C4-2B (cell line): Measurements from ENCODE around the gene RNF31.

Experiments used
- H3K27ac ChIP-seq: fragments of 450-650 bp; 2 replicates; pipeline ENCODE4 v1.5.1; 2017
- ZFX ChIP-seq: fragments of 450-650 bp; IDR thresholded peaks from 2 replicates; pipeline ENCODE4 v1.6.1; 2017
- TF ChIP-seq, protein P1 (sequence below): fragments of 450-650 bp; conservative IDR thresholded peaks from 2 replicates; pipeline ENCODE4 v1.5.1; 2017; ENCODE audit warnings: mild to moderate bottlenecking

RNF31 gene

DNA sequence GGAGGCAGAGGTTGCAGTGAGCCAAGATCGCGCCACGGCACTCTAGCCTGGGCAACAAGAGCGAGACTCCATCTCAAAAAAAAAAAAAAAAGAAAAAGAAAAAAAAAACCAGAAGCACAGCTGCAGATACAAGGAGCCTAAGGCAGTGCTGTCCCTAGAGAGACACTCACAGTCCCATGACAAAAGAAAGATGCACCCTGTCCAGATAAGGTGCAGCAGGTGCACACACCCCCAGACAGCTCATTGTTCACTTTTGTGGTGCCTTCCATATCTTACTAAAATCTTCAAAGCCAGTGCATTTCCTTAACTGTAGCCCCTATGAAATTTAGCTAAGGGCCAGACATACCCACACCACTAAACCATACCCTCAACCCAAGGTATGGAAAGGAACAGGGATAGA lies 24.9 kb upstream of the RNF31 start:
- no peak overlapping the region for H3K27ac ChIP-seq
- TF ChIP-seq ZFX: no peak
- TF ChIP-seq, protein P1, sequence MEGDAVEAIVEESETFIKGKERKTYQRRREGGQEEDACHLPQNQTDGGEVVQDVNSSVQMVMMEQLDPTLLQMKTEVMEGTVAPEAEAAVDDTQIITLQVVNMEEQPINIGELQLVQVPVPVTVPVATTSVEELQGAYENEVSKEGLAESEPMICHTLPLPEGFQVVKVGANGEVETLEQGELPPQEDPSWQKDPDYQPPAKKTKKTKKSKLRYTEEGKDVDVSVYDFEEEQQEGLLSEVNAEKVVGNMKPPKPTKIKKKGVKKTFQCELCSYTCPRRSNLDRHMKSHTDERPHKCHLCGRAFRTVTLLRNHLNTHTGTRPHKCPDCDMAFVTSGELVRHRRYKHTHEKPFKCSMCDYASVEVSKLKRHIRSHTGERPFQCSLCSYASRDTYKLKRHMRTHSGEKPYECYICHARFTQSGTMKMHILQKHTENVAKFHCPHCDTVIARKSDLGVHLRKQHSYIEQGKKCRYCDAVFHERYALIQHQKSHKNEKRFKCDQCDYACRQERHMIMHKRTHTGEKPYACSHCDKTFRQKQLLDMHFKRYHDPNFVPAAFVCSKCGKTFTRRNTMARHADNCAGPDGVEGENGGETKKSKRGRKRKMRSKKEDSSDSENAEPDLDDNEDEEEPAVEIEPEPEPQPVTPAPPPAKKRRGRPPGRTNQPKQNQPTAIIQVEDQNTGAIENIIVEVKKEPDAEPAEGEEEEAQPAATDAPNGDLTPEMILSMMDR: no peak

DNA sequence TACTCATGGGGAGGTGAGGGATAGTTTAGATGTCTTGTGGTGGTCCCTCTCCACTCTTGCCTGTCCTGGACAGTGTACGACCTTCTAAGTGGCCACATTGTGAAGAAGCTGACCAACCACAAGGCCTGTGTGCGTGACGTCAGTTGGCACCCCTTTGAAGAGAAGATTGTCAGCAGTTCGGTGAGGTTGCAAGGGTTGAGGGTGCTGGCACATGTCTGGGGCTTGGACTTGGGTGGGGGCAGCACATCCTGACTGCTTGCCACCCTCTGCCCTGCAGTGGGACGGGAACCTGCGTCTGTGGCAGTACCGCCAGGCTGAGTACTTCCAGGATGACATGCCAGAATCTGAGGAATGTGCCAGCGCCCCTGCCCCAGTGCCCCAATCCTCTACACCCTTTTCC lies 24.4 kb upstream of the RNF31 start:
- no peak overlapping the region for H3K27ac ChIP-seq
- TF ChIP-seq, protein P1: no peak
- TF ChIP-seq ZFX: no peak

DNA sequence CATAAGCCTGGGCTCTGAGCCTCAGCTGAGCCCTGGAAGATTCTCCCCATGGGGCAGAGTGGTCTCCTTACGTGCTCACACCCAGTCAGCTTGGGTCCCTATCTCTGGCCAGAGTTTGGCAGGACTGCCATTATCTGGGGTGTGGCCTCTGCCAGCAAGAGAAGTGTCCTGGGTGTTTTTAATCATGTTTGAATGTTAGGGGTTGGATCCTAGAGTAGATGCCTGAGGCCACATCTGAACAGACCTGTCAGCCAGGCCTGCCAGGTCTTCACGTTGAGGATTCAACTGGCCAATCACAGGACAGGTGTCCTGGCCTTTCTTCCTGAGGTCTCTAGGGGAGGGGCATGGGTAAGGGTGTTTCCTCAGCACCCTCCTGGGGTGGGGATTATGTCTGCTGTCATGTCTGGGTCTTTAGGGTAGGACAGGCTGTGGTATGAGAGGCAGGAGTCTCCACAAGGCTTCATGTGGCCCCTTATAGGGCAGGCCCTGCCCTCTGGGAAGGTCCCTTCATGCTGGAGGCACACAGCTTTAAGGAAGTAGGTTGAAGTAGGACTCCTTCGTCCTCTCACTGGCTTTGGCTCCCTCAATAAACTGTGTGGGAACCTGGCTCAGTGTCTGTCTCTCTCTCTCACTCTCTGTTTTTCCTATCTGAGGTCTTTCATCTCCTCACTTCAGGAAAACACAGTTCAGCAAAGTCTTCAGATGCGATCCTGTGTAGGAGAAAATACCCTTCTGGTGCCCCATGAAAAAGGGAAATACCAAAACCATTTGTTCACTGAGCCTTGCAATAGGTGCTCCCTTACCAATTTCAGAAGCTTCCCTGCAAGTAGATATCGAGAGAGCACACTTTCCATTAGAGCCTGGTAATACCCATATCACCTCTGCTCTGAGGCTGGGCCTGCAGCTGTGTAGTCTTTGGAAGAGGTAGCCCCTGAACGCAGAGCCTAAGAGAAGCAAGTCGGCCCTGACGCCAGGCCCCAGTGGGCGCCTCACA lies 23.6 kb upstream of the RNF31 start:
- TF ChIP-seq, protein P1: no peak
- TF ChIP-seq ZFX: no peak
- H3K27ac ChIP-seq: no peak overlapping the region

DNA sequence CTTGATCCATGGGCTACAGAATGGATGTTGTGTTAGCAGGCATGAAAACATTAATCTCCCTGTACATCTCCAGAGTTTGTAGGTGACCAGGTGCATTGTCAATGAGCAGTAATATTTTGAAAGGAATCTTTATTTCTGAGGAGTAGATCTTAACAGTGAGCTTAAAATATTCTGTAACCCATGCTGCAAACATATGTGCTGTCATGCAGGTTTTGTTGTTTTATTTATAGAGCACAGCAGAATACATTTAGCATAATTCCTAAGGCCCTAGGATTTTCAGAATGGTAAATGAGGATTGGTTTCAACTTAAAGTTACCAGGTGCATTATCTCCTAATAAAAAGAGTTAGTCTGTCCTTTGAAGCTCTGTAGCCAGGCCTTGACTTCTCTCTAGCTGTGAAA lies 20.4 kb upstream of the RNF31 start:
- TF ChIP-seq, protein P1: no peak
- no peak for TF ChIP-seq ZFX
- H3K27ac ChIP-seq: no peak overlapping the region

DNA sequence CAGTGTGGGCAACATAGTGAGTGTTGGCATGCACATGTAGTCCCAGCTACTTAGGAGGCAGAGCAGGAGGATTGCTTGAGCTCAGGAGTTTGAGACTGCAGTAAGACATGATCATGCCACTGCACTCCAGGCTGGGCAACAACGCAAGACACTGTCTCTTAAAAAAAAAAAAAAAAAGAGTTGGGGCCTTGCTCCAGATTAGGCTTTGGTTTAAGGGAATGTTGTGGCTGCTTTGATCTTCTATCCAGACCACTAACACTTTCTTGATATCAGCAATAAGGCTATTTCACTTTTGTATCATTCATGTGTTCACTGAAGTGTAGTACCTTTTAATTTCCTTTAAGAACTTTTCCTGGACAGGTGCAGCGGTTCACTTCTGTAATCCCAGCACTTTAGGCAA lies 19.6 kb upstream of the RNF31 start:
- no peak for TF ChIP-seq ZFX
- TF ChIP-seq, protein P1: no peak
- H3K27ac ChIP-seq: no peak overlapping the region

DNA sequence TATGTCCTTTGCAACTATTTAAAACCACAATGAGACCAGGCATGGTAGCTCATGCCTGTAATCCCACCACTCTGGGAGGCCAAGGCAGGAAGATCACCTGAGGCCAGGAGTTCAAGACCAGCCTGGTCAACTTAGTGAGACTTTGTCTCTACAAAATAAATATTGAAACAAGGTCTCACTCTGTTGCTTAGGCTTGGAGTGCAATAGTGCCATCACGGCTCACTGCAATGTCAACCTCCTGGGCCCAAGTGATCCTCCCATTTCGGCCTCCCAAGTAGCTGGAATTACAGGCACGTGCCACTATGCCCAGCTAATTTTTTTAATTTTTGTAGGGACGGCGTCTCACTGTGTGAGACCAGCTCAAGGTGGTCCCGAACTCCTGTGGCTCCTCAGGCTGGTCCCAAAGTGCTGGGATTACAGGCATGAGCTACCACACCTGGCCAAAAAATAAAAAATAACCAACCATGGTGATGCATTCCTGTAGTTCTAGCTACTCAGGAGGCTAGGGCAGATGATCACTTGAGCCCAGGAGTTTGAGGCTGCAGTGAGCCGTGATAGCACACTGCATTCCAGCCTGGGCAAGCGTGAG lies 17.8 kb upstream of the RNF31 start:
- TF ChIP-seq, protein P1: no peak
- TF ChIP-seq ZFX: no peak
- H3K27ac ChIP-seq: no peak overlapping the region

DNA sequence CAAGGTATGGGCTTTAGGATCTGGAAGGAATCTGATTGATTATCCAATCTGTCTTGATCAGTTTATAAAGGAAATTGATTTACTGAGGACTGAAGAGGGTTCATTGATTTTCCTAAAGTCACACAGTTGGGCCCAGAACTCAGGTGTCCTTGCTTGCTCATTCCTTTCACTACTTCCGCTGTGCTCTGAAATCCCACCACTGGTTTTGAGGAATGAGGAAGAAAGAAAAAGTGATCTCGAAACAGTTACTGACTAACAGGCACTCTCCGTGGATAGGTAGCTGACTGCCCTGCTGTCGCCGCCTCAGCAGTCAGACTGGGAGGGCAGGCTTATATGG lies 16.9 kb upstream of the RNF31 start, which contains the start of gene FITM1:
Gene FITM1 (plus strand): TSS at position 280 of the 337 bp plus-strand sequence. CDS start 905 bp downstream, outside the sequence.
- H3K27ac ChIP-seq: no peak within 1 kb of the TSS
- TF ChIP-seq ZFX: no peak
